Fibroblast of mammary gland (primary cell): Measurements from ENCODE around the gene OR6C65.
"Not testable (repeated sequence)": the region's sequence is repeated elsewhere in the genome, so short reads cannot be mapped to it uniquely, and the experiment has no call there.

ENCODE experiments used
- DNase-seq: peaks from one replicate; pipeline ENCODE4 v3.0.0-alpha.2; 2010; ENCODE audit warnings: low read depth
- H3K4me3 ChIP-seq: 2 replicates; pipeline ENCODE4 v1.5.1; 2011; ENCODE audit warnings: low read depth, mild to moderate bottlenecking, low read length, moderate library complexity; ENCODE audit not compliant: control insufficient read depth
- TF ChIP-seq, protein P1 (sequence below): conservative IDR thresholded peaks from 2 replicates; pipeline ENCODE4 v1.5.1; 2011; ENCODE audit warnings: low read depth, low read length, inconsistent platforms; ENCODE audit not compliant: control insufficient read depth, insufficient read depth

The OR6C65 gene

DNA sequence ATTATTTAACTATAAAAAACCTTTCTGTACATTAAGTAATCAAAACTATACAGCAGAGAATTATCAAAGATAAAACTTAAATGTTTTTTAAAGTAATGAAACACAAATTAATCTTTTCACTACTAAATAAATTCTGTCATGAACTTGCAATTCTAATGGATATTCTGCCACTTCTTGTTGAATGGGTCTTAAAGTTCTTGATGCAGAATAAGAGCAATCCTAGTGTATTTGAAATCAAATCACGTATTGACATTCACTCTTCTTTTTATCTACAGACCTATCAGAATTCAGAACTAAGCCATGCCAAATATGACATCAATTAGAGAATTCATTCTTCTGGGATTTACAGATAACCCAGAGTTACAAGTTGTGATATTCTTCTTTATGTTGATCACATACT, at the start of gene OR6C65:
Gene OR6C65 (plus strand): TSS at position 301 of the 400 bp plus-strand sequence. CDS start 0 bp downstream, at position 301.
- TF ChIP-seq, protein P1, sequence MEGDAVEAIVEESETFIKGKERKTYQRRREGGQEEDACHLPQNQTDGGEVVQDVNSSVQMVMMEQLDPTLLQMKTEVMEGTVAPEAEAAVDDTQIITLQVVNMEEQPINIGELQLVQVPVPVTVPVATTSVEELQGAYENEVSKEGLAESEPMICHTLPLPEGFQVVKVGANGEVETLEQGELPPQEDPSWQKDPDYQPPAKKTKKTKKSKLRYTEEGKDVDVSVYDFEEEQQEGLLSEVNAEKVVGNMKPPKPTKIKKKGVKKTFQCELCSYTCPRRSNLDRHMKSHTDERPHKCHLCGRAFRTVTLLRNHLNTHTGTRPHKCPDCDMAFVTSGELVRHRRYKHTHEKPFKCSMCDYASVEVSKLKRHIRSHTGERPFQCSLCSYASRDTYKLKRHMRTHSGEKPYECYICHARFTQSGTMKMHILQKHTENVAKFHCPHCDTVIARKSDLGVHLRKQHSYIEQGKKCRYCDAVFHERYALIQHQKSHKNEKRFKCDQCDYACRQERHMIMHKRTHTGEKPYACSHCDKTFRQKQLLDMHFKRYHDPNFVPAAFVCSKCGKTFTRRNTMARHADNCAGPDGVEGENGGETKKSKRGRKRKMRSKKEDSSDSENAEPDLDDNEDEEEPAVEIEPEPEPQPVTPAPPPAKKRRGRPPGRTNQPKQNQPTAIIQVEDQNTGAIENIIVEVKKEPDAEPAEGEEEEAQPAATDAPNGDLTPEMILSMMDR, result no peak
- no peak for DNase-seq
- H3K4me3 ChIP-seq, result no peak within 1 kb of the TSS

DNA sequence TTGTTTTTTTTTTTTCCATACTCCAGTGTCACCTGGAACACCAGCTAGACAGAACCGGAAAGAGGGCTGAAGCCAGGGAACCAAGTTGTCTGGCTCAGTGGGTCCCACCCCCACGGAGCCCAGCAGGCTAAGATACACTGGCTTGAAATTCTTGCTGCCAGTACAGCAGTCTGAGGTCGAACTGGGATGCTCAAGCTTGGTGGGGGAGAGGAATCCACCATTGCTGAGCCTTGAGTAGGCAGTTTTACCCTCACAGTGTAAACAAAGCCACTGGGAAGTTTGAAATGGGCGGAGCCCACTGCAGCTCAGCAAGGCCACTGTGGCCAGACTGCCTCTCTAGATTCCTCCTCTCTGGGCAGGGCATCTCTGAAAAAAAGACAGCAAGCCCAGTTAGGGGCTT, 45.0 kb upstream of the OR6C65 start:
- H3K4me3 ChIP-seq, DNase-seq: not testable (repeated sequence)

DNA sequence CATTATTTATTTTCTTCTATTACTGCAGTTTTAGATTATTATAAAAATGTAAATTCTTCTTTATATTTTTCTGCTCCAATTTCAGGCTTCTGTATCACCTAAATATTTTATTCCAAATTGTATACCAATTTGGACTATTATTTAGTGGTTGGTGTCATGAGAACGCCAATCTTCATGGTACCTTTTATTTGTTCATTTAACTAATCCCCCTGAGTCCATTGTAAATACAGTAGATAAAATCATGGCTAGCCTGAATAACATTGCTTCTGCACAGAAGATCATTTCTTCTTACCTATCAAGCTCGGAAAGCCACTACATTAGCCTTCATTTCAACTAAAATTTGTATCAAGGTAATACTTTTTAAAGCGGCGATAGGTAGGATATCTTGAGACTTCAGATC, 37.7 kb upstream of the OR6C65 start, which contains the start of gene OR6C75:
Gene OR6C75 (plus strand): TSS at position 301 of the 400 bp plus-strand sequence. CDS start 2,136 bp downstream, outside the sequence.
- DNase-seq, result no peak
- H3K4me3 ChIP-seq, result no peak within 1 kb of the TSS
- TF ChIP-seq, protein P1, result no peak

DNA sequence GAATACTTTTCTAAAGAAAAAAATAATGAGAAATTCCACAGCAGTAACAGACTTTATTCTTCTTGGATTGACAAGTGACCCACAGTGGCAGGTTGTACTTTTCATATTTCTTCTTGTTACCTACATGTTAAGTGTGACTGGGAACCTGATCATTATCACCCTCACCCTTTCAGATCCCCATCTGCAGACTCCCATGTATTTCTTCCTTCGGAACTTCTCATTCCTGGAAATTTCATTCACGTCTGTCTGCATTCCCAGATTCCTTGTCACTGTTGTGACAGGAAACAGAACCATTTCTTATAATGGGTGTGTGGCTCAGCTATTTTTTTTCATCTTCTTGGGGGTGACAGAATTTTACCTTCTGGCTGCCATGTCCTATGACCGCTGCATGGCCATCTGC, 35.2 kb upstream of the OR6C65 start:
- DNase-seq, result no peak

DNA sequence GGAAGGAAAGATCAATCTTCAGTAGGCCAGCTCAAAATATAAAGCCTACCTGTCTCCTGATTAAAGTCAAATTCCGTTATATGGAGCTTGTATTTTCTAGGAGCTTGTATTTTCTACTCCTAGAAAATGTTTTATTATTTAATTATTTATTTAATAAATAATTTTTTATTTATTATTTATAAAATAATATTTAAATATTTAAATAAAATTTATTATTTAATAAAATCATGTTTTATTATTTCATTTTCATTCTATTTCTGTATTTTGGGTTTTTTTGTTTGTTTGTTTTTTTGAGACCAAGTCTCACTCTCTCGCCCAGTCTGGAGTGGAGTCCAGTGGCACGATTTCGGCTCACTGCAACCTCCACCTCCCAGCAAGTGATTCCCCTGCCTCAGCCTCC, 27.8 kb upstream of the OR6C65 start:
- TF ChIP-seq, protein P1, result no peak
- no peak overlapping the region for H3K4me3 ChIP-seq
- DNase-seq, result no peak

More for the DNA sequence above, 35.2 kb upstream of the OR6C65 start:
- no peak overlapping the region for H3K4me3 ChIP-seq
- TF ChIP-seq, protein P1, result no peak

DNA sequence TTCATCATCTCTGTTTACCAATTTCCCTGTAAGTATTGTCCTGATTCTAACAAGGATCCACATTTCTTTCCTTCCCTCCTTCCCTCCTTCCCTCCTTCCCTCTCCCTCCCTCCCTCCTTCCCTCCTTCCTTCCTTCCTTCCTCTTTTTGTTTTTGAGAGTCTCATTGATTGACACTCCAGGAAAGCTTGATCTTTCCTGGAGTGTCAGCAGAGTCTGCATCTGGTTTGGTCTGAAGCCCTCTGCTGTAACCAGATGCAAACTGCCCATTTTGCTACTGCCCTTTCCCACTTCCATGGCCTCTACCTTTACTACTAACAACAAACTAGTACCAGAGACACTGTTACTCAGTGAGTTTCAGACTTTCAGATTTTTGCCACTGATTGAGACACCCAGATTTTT, 14.4 kb upstream of the OR6C65 start:
- DNase-seq, result no peak
- TF ChIP-seq, protein P1, result no peak
- H3K4me3 ChIP-seq, result no peak overlapping the region

DNA sequence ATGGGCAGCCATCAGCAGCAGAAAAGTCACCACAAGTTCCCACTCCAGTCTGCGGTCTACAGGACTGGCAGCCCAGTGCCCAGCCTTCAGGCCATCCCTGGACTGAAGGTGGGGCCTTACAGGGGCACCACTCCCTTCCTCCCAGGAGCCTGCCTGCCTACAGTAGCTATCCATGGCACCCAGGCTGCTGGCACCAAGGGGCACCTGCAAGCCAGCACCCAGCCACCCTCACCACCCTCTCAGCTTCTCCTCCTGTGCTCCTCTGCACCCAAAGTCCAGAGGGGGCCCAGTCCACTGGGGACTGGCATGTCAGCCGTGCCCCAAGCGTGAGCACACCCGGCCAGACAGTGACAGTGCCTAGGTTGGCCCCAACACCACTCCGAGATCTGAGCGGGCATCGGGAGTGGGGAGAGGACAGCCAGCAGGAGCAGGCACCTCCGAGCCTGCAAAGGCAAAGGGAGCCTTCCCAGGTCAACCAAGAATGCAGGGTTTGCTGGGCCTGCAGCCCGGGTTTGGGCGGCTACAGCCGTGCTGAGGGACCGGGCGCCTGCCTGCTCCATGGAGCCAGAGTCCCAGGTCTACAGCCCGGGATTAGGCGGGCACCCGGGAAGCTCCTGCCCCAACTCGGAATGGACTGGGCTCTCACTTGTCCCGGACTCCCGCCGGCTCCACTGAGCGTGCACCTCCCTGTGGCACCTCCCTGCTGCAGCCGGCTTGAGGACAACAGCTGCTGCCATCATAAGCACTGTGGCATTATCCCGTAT, 8.1 kb upstream of the OR6C65 start:
- TF ChIP-seq, protein P1, result no peak
- no peak overlapping the region for H3K4me3 ChIP-seq

More for the DNA sequence above, 8.1 kb upstream of the OR6C65 start:
- no peak for DNase-seq
